ENCODE data around the gene RETREG2. TPM values are rescaled to one million over a fixed set of nuclear protein-coding genes. Genes with fewer than 3 reads are reported as not detected.

RETREG2 gene, protein sequence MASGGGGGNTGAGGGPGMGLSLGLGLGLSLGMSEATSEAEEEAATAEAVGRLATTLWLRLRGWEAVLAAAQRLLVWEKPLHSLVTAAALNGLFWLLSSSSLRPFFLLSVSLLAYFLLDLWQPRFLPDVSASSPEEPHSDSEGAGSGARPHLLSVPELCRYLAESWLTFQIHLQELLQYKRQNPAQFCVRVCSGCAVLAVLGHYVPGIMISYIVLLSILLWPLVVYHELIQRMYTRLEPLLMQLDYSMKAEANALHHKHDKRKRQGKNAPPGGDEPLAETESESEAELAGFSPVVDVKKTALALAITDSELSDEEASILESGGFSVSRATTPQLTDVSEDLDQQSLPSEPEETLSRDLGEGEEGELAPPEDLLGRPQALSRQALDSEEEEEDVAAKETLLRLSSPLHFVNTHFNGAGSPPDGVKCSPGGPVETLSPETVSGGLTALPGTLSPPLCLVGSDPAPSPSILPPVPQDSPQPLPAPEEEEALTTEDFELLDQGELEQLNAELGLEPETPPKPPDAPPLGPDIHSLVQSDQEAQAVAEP
- total RNA-seq, result 74.7 and 81.0 TPM in 2 replicates

DNA sequence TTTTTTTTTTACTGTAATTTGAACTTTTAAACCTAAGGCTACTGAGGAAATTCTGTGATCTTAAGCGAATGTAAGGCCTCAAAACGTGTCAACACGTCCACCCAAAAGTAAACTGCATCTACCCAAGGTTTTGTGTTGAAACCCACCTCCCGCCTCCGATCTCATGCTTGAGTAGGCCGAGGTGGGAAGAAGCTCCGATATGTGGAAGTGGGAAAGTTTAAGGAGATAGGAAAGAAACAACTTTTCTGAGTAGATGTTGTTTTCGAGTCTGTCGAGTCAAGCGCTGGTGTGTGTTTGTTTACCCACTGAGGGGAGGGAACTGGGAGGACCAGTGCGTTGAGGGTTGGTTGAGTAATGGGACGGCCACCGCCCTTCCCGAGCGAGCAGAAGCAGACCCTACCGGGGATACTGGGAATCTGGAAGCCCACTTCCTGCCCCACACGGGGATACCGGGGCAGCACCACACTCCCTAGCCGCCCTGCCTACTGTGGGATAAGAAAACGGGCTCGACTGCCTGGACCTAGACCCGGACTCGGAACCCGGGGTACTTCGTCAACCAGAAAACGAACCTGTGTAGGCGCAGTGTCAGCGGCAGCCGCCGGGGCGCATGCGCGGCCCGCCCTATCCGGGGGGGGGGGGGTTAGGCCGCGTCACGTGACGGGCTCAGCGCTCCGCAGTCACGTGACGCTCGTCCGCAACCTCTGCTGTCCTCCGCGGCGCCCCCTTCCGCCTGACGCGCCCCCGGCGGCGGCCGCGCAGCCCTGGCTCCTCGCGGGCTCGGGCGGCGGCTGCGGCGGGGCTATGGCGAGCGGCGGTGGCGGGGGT, at the start of gene RETREG2:
Gene RETREG2, plus strand, starts transcription at position 724 of the 825 bp plus-strand sequence. Its CDS starts 78 bp downstream, at position 802.

DNA sequence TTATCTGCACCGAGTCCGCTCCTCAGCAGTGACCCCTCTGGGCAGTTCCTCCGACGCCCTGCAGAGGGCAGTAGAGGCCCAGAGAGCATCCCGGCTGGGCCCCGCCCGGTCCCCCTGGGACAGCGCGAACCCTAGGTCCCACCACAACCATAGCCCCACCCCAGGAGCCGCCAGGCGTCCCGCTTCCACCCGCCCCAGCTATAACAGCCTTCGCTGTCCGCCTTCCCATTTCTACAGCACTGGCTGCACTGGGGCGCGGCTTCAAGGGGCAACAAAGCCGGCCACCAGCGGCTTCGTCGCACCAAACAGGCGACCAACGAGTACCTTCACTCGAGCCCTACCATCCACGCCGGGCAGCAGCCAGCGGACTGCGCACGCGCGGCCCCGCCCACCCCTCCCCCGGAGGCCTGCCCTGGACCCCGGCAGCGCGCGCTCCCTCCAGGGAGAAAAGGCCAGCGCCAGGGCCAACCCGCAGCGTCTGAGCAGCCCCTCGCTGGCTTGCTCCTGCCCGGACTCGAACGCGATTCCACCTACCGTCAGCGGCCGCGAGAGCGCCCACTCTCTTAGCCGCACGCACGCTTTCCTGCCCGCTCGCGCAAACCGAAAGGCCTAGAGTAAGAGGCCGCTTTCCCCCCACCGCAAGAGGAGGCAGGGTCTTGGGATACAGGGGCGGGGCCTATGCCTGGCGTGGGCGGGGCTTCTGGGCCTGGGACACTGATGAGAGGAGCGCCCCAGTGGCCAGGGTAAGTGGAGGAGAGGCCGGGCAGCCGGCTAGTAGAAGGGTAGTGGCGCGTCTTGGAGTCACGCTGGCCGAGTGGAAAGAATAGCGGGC, 17.7 kb upstream of the RETREG2 start, which contains the start of gene NHEJ1:
Gene NHEJ1, minus strand, starts transcription at position 630 of the 832 bp plus-strand sequence. CDS start 2,453 bp downstream, outside the sequence.

DNA sequence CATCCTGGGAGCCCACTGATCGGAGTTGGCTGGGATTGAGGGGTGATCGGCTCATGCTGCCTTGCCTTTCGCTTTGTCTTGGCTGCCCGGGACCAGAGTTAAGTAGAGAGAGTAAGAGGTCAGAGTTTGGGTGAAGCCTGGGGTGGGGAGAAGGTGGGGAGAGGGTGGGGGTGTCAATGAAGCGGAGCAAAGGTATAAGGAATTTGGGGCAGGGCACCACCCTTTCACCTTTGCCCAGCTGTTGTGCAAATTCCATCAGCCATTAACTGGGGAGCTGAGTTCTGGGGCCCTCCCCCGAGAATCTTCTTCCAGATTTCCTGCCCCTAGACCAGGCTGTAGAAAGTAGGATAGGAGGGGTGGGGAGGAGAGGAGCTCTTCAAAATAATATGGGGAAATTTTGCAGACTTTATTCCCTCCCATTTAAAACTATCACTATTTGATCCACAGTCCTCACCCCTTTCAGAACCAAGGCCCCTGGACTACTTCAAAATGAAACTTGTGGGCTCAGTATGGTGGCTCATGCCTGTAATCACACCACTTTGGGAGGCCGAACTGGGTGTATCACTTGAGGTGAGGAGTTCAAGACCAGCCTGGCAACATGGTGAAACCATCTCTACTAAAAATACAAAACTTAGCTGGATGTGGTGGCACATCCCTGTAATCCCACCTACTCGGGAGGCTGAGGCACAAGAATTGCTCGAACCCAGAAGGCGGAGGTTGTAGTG, 8.0 kb upstream of the RETREG2 start, which contains the start of gene SLC23A3:
Gene SLC23A3, minus strand, starts transcription at position 100 of the 725 bp plus-strand sequence. Its CDS starts 45 bp downstream, at position 55.

DNA sequence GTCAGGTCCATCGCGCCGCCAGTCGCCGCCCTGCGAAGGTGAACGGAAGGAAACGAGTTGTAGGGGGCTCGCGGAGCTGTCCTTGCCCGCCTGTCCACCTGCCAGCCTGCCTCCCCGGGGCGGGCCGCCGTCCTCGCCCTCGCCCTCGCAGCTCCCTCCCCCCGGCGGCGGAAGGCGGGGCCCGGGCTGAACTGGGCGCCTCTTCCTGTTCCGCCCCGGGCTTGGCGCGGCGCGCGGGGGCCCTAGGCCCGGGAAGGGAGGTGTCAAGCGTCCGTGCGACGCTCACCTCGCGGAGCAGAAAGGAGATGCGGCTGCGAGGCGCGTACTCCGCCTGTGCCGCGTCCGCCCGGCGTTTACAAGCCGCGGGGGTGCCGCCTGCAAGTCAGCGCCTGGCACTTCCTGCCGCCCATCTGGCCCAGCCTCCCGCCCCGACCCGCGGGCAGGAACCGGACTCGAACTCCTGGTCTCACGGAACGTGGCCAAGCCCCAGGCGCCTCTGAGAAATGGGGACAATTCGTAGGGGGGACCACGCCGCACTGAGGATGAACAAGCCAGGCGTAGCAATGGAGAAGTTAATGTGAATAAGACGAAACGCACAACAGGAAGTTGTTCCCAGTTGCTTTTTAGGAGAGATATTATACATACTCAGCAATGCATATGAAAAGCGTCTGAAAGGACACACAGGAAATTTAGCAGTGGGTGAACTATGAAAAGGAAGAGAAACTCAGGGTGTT, 1.1 kb upstream of the RETREG2 start, which contains the start of gene CNPPD1:
Gene CNPPD1, minus strand, starts transcription at position 108 of the 734 bp plus-strand sequence. Its CDS starts 97 bp downstream, at position 11.

DNA sequence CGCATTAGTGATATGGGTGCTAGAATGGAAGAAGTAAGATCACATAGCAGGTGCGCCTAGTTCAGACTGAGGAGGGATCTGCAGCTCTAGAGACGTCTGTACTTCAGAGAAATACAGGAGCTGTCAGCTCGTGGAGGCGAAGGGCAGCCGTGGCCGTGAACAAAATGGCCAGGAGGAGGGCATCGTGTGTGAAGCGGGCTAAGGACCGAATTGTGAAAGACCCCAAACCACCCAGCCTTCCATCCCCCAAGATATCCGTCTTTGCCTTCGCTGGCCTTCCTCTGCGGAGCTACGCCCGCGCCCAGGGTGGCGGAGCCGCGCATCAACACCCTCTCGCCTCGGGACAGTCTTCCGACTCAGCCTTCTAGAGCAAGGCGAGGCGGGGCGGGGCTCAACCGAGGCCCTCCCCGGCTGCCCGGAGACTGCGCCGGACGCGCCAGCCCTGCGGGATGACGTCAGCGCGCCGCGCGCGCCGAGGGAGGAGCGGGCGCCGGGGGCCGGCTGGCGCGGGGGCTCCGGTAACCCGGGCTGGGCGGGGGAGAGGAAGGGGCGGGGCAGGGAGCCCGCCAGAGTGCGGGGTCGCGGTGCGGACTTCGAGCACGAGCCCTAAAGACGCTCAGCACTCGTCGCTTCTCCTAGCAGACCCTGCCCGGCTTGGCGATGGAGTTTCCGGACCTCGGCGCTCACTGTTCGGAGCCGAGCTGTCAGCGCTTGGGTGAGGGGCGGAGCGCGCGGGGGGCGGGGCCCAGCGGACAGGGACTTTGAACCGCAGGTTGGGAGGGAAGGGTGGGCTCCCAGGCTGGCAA, 28.5 kb downstream of the RETREG2 start, which contains the start of gene ZFAND2B:
Gene ZFAND2B, plus strand, starts transcription at position 455 of the 806 bp plus-strand sequence. Its CDS starts 206 bp downstream, at position 661.

DNA sequence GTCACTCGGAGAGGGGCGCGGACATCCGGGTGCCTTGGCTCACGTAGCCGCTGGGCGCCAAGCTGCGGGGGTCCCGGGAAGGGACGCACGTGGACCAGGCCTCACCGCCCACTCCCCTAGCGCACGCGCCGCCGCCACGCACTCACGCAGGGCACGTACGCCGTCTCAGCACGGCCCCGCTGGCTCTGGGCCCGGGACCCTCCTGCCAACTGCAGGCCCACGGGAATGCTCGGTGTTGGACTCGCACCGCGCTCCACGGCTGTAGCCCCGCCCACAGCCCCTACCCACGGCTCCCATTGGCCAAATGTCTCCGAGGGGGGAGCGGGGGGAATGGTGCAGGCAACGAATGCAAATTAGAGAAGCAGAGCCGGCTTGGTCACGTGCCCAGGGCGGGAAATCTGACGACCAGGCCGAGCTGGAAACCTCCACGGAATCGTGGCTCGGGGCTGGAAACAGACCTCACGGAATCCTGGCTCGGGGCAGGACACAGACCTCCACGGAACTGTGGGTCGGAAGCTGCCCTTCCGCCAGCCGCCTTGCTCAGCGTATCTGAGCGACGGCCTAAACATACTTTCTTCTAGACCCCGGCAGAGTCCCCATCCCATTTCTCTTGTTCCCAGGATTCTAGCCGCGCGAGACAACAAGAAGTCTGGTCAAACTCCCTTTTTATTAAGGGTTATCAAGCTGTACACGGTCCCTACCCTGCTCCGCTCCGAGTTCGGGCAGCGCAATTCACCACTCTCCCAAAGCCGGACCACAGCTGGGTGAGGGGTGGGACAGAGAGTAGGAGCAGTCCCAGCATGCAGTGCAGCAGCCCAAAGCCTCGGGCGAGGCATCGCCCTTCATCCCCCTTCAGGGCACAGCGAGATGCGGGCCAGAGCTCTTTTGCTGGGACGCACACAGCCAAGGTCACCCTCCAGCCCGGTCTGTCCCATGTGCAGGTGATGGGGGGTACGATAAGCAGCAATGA, 40.9 kb downstream of the RETREG2 start, which contains the start of gene ABCB6:
Gene ABCB6, minus strand, starts transcription at position 227 of the 970 bp plus-strand sequence. CDS start 285 bp downstream, outside the sequence.

DNA sequence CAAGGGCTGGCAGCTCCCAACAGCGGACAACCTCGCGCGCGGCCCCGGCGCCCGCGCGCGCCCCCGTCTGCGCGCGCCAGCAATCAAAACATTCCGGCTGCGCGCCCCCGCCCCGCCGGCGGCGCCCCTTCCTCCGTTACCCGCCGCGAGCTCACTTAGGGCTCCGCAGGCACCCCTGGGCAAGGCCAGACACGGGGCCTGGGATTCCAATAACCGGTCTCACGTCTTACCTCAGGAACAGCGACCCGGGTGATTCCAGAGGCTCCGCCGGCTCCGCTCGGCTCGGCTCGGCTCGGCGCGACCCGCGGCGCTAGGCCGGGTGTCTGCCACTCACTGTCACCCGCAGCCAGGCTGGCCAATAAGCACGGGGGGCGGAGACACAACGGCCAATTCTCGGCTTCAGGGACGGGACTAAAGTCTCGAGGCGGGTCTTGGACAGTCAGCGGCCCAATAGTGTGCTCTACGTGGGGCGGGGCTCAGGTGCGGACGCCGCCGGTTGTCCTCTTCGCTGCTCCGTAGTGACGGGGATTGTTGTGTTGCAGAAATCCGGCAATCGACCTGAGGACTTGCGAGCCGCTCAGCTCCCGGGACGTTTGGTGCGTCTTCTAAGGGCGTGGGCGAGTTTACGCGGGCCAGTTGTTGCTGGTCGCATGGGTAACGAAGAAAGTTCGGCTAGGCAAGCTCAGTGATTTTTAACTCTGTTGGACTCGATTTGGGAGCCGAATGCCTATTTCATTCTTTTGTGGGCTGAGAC, 51.4 kb downstream of the RETREG2 start, which contains the start of the genes ANKZF1 and ATG9A:
Gene ANKZF1, plus strand, starts transcription at position 502 of the 754 bp plus-strand sequence. CDS start 452 bp downstream, outside the sequence.
Gene ATG9A, minus strand, starts transcription at position 332 of the 754 bp plus-strand sequence. CDS start 1,612 bp downstream, outside the sequence.

Other genes starting within 250 kb of the RETREG2 start
- gene CDK5R2, start 218.6 kb upstream of the RETREG2 start, total RNA-seq, result not detected in 2 replicates
- not detected in 2 replicates for gene FEV, start 193.1 kb upstream of the RETREG2 start, total RNA-seq
- not detected in 2 replicates for gene CRYBA2, start 184.9 kb upstream of the RETREG2 start, total RNA-seq
- not detected in 2 replicates for gene CFAP65, start 136.8 kb upstream of the RETREG2 start, total RNA-seq
- gene IHH, start 117.4 kb upstream of the RETREG2 start, total RNA-seq, result under 0.01 TPM in 1 of 2 replicates, not detected in the other
- 18.6 and 18.9 TPM in 2 replicates for gene NHEJ1, start 17.5 kb upstream of the RETREG2 start, total RNA-seq
- gene SLC23A3, start 8.2 kb upstream of the RETREG2 start, total RNA-seq, result 0.57 and 1.1 TPM in 2 replicates
- 20.9 and 36.8 TPM in 2 replicates for gene CNPPD1, start 1.4 kb upstream of the RETREG2 start, total RNA-seq
- gene ZFAND2B, start 28.5 kb downstream of the RETREG2 start, total RNA-seq, result 20.8 and 32.2 TPM in 2 replicates
- 22.3 and 24.8 TPM in 2 replicates for gene ABCB6, start 40.7 kb downstream of the RETREG2 start, total RNA-seq
- 56.9 and 74.0 TPM in 2 replicates for gene ATG9A, start 51.4 kb downstream of the RETREG2 start, total RNA-seq
- gene ANKZF1, start 51.5 kb downstream of the RETREG2 start, total RNA-seq, result 19.2 and 23.9 TPM in 2 replicates
- 15.2 and 23.4 TPM in 2 replicates for gene GLB1L, start 67.2 kb downstream of the RETREG2 start, total RNA-seq
- gene STK16, start 67.2 kb downstream of the RETREG2 start, total RNA-seq, result 37.4 and 59.1 TPM in 2 replicates
- gene TUBA4B, start 75.0 kb downstream of the RETREG2 start, total RNA-seq, result not detected in 2 replicates
- 7.0 and 31.6 TPM in 2 replicates for gene TUBA4A, start 75.6 kb downstream of the RETREG2 start, total RNA-seq
- 27.8 and 39.0 TPM in 2 replicates for gene DNAJB2, start 101.1 kb downstream of the RETREG2 start, total RNA-seq
- gene PTPRN, start 131.1 kb downstream of the RETREG2 start, total RNA-seq, result 0.88 and 7.9 TPM in 2 replicates
- gene RESP18, start 154.5 kb downstream of the RETREG2 start, total RNA-seq, result not detected in 2 replicates
- 64.0 and 76.8 TPM in 2 replicates for gene DNPEP, start 209.6 kb downstream of the RETREG2 start, total RNA-seq
- 0.29 and 7.2 TPM in 2 replicates for gene DES, start 240.1 kb downstream of the RETREG2 start, total RNA-seq